ENCODE data around the gene ENC1.

ENC1 gene

GRCh38 chr5:74640954-74641734, 616 bp upstream of the ENC1 start:
- WGBS, 2 experiments (ENCODE audit: insufficient coverage in 2 of 2), result 0% methylated on average over 30 to 33 of the region's 47 CpGs
- Histone ChIP-seq H3K4me3 (ENCODE audit: extremely low read depth, insufficient read depth, low read length, poor library complexity, severe bottlenecking) (peak overlapping the region; percentile 94), H3K27ac (ENCODE audit: low read depth, low read length, severe bottlenecking) (peak overlapping the region; percentile 94), H3K9me3 (ENCODE audit: control insufficient read depth, low read length) (no peaks in the 10 kb centered on the region), H3K36me3 (ENCODE audit: control insufficient read depth, insufficient read depth, low read length) (peaks cover 32% of the 10 kb centered on the region), H3K4me1 (ENCODE audit: control insufficient read depth, insufficient read depth, low read length, poor library complexity, severe bottlenecking) (peaks cover 42% of the 10 kb centered on the region)

GRCh38 chr5:74639807-74640449, 600 bp downstream of the ENC1 start:
- Histone ChIP-seq H3K4me1 (ENCODE audit: control insufficient read depth, insufficient read depth, low read length, poor library complexity, severe bottlenecking) (peaks cover 50% of the 10 kb centered on the region), H3K36me3 (ENCODE audit: control insufficient read depth, insufficient read depth, low read length) (peaks cover 45% of the 10 kb centered on the region), H3K4me3 (ENCODE audit: extremely low read depth, insufficient read depth, low read length, poor library complexity, severe bottlenecking) (peak overlapping the region; percentile 94), H3K9me3 (ENCODE audit: control insufficient read depth, low read length) (no peaks in the 10 kb centered on the region), H3K27ac (ENCODE audit: low read depth, low read length, severe bottlenecking) (peak overlapping the region; percentile 94)
- WGBS, 2 experiments (ENCODE audit: insufficient coverage in 2 of 2), result 0 to 1% methylated on average over 54 to 57 of the region's 57 CpGs

- Histone ChIP-seq H3K4me1 (ENCODE audit: control insufficient read depth, insufficient read depth, low read length, poor library complexity, severe bottlenecking) (peaks cover 55% of the 10 kb centered on the region), H3K36me3 (ENCODE audit: control insufficient read depth, insufficient read depth, low read length) (peaks cover 52% of the 10 kb centered on the region), H3K4me3 (ENCODE audit: extremely low read depth, insufficient read depth, low read length, poor library complexity, severe bottlenecking) (peak overlapping the region; percentile 94), H3K27ac (ENCODE audit: low read depth, low read length, severe bottlenecking) (no peak overlapping the region), H3K9me3 (ENCODE audit: control insufficient read depth, low read length) (no peaks in the 10 kb centered on the region)
- WGBS, 2 experiments (ENCODE audit: insufficient coverage in 2 of 2), result 8 to 11% methylated on average over 7 to 8 of the region's 10 CpGs
These were observed 1.3 kb downstream of the ENC1 start for GRCh38 chr5:74638970-74639806.

- Histone ChIP-seq H3K4me1 (ENCODE audit: control insufficient read depth, insufficient read depth, low read length, poor library complexity, severe bottlenecking) (peaks cover 49% of the 10 kb centered on the region), H3K36me3 (ENCODE audit: control insufficient read depth, insufficient read depth, low read length) (peaks cover 58% of the 10 kb centered on the region), H3K27ac (ENCODE audit: low read depth, low read length, severe bottlenecking) (no peak overlapping the region), H3K9me3 (ENCODE audit: control insufficient read depth, low read length) (no peaks in the 10 kb centered on the region), H3K4me3 (ENCODE audit: extremely low read depth, insufficient read depth, low read length, poor library complexity, severe bottlenecking) (peak overlapping the region; percentile 94)
- 33 to 63% methylated on average over 1 of the region's 1 CpG for WGBS, 2 experiments (ENCODE audit: insufficient coverage in 2 of 2)
These were observed 2.0 kb downstream of the ENC1 start for GRCh38 chr5:74638544-74638969.

DNA sequence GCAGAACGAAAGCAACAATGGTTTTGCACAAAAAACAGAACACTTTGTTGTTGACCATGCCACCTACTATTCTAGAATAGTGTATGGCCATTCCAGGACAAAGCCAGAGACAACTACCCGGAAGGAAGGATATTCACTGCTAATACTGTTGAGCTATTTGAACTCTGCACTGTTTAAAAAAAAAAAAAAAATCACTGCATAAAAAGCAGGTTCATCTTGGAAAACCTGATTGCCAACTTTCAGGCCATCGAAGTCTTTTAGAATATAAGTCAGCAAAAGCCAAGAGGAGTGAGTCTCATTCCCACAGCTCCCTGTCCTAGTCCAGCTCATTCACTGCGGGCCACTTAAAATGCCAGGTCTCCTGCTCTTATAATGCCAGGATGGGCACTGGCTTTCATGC, 4.0 kb downstream of the ENC1 start:
- 86 to 91% methylated on average over 2 to 3 of the region's 4 CpGs for WGBS, 2 experiments (ENCODE audit: insufficient coverage in 2 of 2)
- no peaks in the 10 kb centered on the region for H3K9me3 ChIP-seq (ENCODE audit: control insufficient read depth, low read length)
- peaks cover 43% of the 10 kb centered on the region for H3K4me1 ChIP-seq (ENCODE audit: control insufficient read depth, insufficient read depth, low read length, poor library complexity, severe bottlenecking)
- no peak overlapping the region for H3K27ac ChIP-seq (ENCODE audit: low read depth, low read length, severe bottlenecking)
- H3K36me3 ChIP-seq (ENCODE audit: control insufficient read depth, insufficient read depth, low read length), result peaks cover 75% of the 10 kb centered on the region
- peak overlapping the region; percentile 94 for H3K4me3 ChIP-seq (ENCODE audit: extremely low read depth, insufficient read depth, low read length, poor library complexity, severe bottlenecking)

DNA sequence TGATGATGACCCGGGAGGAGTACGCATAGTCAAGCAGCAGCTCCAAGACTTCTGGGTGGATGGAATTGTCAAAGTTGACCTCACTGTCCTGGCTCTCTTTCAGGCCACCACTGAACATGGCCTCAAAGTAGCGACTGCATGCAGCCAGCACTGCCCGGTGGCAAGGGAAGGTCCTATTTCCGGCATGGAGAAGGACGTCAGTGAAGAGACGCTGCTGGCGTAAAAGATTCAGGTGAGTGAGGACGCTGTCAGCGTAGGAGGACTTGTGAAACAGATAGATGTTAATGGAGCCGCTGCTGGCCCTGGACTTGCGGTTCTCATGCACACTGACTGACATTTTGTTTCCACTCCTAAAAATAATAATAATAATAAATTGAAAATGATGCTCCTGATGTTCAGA, 4.4 kb downstream of the ENC1 start:
- WGBS, 2 experiments (ENCODE audit: insufficient coverage in 2 of 2), result 94 to 98% methylated on average over 8 to 10 of the region's 12 CpGs
- Histone ChIP-seq H3K4me1 (ENCODE audit: control insufficient read depth, insufficient read depth, low read length, poor library complexity, severe bottlenecking) (peaks cover 45% of the 10 kb centered on the region), H3K4me3 (ENCODE audit: extremely low read depth, insufficient read depth, low read length, poor library complexity, severe bottlenecking) (peak overlapping the region; percentile 94), H3K27ac (ENCODE audit: low read depth, low read length, severe bottlenecking) (no peak overlapping the region), H3K9me3 (ENCODE audit: control insufficient read depth, low read length) (no peaks in the 10 kb centered on the region), H3K36me3 (ENCODE audit: control insufficient read depth, insufficient read depth, low read length) (peaks cover 79% of the 10 kb centered on the region)

DNA sequence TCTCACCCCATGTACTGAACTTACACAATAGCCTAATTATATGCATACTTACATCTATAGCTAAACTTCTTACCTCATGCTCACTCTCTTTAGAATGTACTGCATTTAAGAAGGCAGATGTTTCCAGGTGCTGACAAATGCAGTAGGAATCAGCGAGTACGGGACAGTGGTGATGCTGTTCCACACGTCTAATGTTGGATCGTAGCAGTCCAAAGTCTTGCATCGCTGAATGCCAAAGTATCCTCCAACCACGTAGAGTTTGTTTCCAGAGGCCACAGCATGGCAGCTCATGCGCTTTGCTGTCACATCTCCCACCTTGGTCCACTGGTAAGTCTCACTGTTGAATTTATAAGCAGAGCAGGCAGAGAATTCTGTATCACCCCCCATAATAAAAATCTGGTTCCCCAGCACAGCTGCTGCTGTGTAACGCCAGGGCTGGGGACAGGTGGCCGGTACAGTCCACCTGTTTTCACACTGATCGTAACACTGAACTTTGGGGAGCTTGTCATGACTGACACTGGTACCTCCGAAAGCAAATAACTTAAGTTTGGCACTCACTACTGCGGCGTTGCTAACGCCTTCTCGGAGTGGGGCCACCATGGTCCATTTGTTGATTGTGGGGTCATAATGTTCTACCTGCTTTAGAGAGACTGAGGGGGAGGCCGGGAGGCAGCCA, 5.8 kb downstream of the ENC1 start:
- no peaks in the 10 kb centered on the region for H3K9me3 ChIP-seq (ENCODE audit: control insufficient read depth, low read length)
- peaks cover 91% of the 10 kb centered on the region for H3K36me3 ChIP-seq (ENCODE audit: control insufficient read depth, insufficient read depth, low read length)
- 96 to 97% methylated on average over 15 to 16 of the region's 16 CpGs for WGBS, 2 experiments (ENCODE audit: insufficient coverage in 2 of 2)
- H3K27ac ChIP-seq (ENCODE audit: low read depth, low read length, severe bottlenecking), result no peak overlapping the region
- no peak overlapping the region for H3K4me3 ChIP-seq (ENCODE audit: extremely low read depth, insufficient read depth, low read length, poor library complexity, severe bottlenecking)
- peaks cover 53% of the 10 kb centered on the region for H3K4me1 ChIP-seq (ENCODE audit: control insufficient read depth, insufficient read depth, low read length, poor library complexity, severe bottlenecking)

GRCh38 chr5:74633695-74634094, 6.8 kb downstream of the ENC1 start:
- WGBS, 2 experiments (ENCODE audit: insufficient coverage in 2 of 2), result 88 to 96% methylated on average over 4 to 6 of the region's 9 CpGs
- Histone ChIP-seq H3K4me3 (ENCODE audit: extremely low read depth, insufficient read depth, low read length, poor library complexity, severe bottlenecking) (peak overlapping the region; percentile 3), H3K36me3 (ENCODE audit: control insufficient read depth, insufficient read depth, low read length) (peaks cover 95% of the 10 kb centered on the region), H3K9me3 (ENCODE audit: control insufficient read depth, low read length) (no peaks in the 10 kb centered on the region), H3K27ac (ENCODE audit: low read depth, low read length, severe bottlenecking) (no peak overlapping the region), H3K4me1 (ENCODE audit: control insufficient read depth, insufficient read depth, low read length, poor library complexity, severe bottlenecking) (peaks cover 53% of the 10 kb centered on the region)

DNA sequence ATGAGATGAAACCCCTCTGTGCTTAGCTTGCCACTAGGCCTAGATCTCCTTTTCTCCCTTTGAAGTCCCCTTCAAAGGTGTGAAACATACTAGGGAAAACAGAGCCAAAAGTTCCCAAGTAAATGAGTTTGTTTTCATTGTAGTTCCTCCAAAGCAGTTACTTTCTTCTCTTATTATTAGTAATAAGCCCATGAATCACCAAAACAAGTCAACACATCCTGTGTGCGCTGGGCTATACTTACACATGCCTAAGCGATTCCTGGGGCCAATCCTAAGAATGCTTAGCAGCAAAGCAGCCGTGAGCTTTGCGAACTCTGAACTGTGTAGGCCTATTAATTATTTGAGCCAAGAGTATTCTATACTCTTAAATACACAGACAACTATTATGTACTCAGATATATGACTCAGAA, 7.6 kb downstream of the ENC1 start:
- WGBS, 2 experiments (ENCODE audit: insufficient coverage in 2 of 2), result 100% methylated on average over 2 of the region's 4 CpGs; no CpG with 5 or more reads in 1 of the 2 experiments
- Histone ChIP-seq H3K27ac (ENCODE audit: low read depth, low read length, severe bottlenecking) (no peak overlapping the region), H3K4me3 (ENCODE audit: extremely low read depth, insufficient read depth, low read length, poor library complexity, severe bottlenecking) (no peak overlapping the region), H3K36me3 (ENCODE audit: control insufficient read depth, insufficient read depth, low read length) (peaks cover 95% of the 10 kb centered on the region), H3K9me3 (ENCODE audit: control insufficient read depth, low read length) (no peaks in the 10 kb centered on the region), H3K4me1 (ENCODE audit: control insufficient read depth, insufficient read depth, low read length, poor library complexity, severe bottlenecking) (peaks cover 53% of the 10 kb centered on the region)

All from mesodermal cell (in vitro differentiated cells).